Ramos (cell line): ENCODE data around the gene NDUFS3.
"Not testable (repeated sequence)": the region's sequence is repeated elsewhere in the genome, so short reads cannot be mapped to it uniquely, and the experiment has no call there.

Experiments
- in situ Hi-C: fragments of 300-500 bp; cut with MboI; formaldehyde crosslinking; loops from one replicate; pipeline ENCODE4 v1.14.3; 2022; ENCODE audit warnings: low sequenced_read_pairs; ENCODE audit not compliant: unreplicated experiment

Gene NDUFS3

GRCh38 chr11:47578524-47579494, at the start of gene NDUFS3, which contains the start of gene KBTBD4:
Gene NDUFS3 (plus strand): TSS chr11:47579074. CDS start chr11:47579092, 18 bp downstream.
Gene KBTBD4 (minus strand): TSS chr11:47578970. CDS start chr11:47578951, 19 bp downstream.
- in situ Hi-C loops, result no loop called here

GRCh38 chr11:47529951-47530350, 48.9 kb upstream of the NDUFS3 start:
- in situ Hi-C loops, result no loop called here

GRCh38 chr11:47530721-47531120, 48.2 kb upstream of the NDUFS3 start:
- in situ Hi-C loops, result not testable (repeated sequence)

- in situ Hi-C loops, result no loop called here
These were observed 47.2 kb upstream of the NDUFS3 start for GRCh38 chr11:47531666-47532065.

- in situ Hi-C loops, result no loop called here
These were observed 46.2 kb upstream of the NDUFS3 start for GRCh38 chr11:47532597-47533213.

- in situ Hi-C loops, result no loop called here
These were observed 45.2 kb upstream of the NDUFS3 start for GRCh38 chr11:47533690-47534151.

GRCh38 chr11:47534704-47535251, 44.1 kb upstream of the NDUFS3 start:
- in situ Hi-C loops, result no loop called here

- in situ Hi-C loops, result no loop called here
These were observed 42.0 kb upstream of the NDUFS3 start for GRCh38 chr11:47536915-47537314.

- in situ Hi-C loops, result no loop called here
These were observed 39.9 kb upstream of the NDUFS3 start for GRCh38 chr11:47538741-47539565.

GRCh38 chr11:47539681-47540039, 39.2 kb upstream of the NDUFS3 start:
- in situ Hi-C loops, result no loop called here

GRCh38 chr11:47541070-47541469, 37.8 kb upstream of the NDUFS3 start:
- in situ Hi-C loops, result no loop called here

- in situ Hi-C loops, result no loop called here
These were observed 33.6 kb upstream of the NDUFS3 start for GRCh38 chr11:47545298-47545697.

GRCh38 chr11:47546274-47546673, 32.6 kb upstream of the NDUFS3 start:
- in situ Hi-C loops, result not testable (repeated sequence)

- in situ Hi-C loops, result no loop called here
These were observed 28.4 kb upstream of the NDUFS3 start for GRCh38 chr11:47550288-47551047.

- in situ Hi-C loops, result no loop called here
These were observed 27.8 kb upstream of the NDUFS3 start for GRCh38 chr11:47551086-47551485.

GRCh38 chr11:47552056-47552565, 26.8 kb upstream of the NDUFS3 start:
- in situ Hi-C loops, result no loop called here

- in situ Hi-C loops, result no loop called here
These were observed 26.1 kb upstream of the NDUFS3 start, which contains the start of gene CELF1 for GRCh38 chr11:47552566-47553405. Gene CELF1 (minus strand): TSS chr11:47553132. CDS start chr11:47499523, 53,609 bp downstream.

- in situ Hi-C loops, result no loop called here
These were observed 25.5 kb upstream of the NDUFS3 start for GRCh38 chr11:47553406-47553743.
